ENCODE results near the gene NEMP2. TPM values are rescaled to one million over a fixed set of nuclear protein-coding genes. Genes with fewer than 3 reads are reported as not detected.

Gene NEMP2
- total and polyA plus RNA-seq, 4 donors: 0.67 to 6.1 (median 2.8) TPM

- Histone ChIP-seq H3K9ac (ENCODE audit: low read depth in 1 of 2, low read length in 2 of 2) (no peak overlapping the region), H3K27me3 (ENCODE audit: control insufficient read depth in 4 of 4, insufficient read depth in 4 of 4, low read length in 3 of 4) (no peaks in the 10 kb centered on the region), H3K9me3 (ENCODE audit: control insufficient read depth in 4 of 4, low read length in 3 of 4) (no peaks in the 10 kb centered on the region), H3K4me3 (ENCODE audit: low read depth in 1 of 3, low read length in 3 of 3) (no peak overlapping the region), H3K4me1 (ENCODE audit: control insufficient read depth in 4 of 4, insufficient read depth in 4 of 4, low read length in 3 of 4) (no peaks in the 10 kb centered on the region), H3K27ac (ENCODE audit: low read depth in 1 of 2, low read length in 2 of 2) (no peak overlapping the region), H3K36me3 (ENCODE audit: control insufficient read depth in 4 of 4, insufficient read depth in 3 of 4, low read depth in 1 of 4, low read length in 3 of 4) (no peaks in the 10 kb centered on the region)
- WGBS: 96% methylated on average over 2 of the region's 2 CpGs
- DNase-seq (ENCODE audit: low spot score): no peak
- TF ChIP-seq MAX (IDR thresholded peaks at IDR 0.05): no peak
These were observed 77.3 kb downstream of the NEMP2 start for GRCh38 chr2:190457256-190457655.

GRCh38 chr2:190456833-190457232 is 77.7 kb downstream of the NEMP2 start:
- Histone ChIP-seq H3K4me3 (ENCODE audit: low read depth in 1 of 3, low read length in 3 of 3) (no peak overlapping the region), H3K27ac (ENCODE audit: low read depth in 1 of 2, low read length in 2 of 2) (no peak overlapping the region), H3K9ac (ENCODE audit: low read depth in 1 of 2, low read length in 2 of 2) (no peak overlapping the region), H3K4me1 (ENCODE audit: control insufficient read depth in 4 of 4, insufficient read depth in 4 of 4, low read length in 3 of 4) (no peaks in the 10 kb centered on the region), H3K9me3 (ENCODE audit: control insufficient read depth in 4 of 4, low read length in 3 of 4) (no peaks in the 10 kb centered on the region), H3K36me3 (ENCODE audit: control insufficient read depth in 4 of 4, insufficient read depth in 3 of 4, low read depth in 1 of 4, low read length in 3 of 4) (no peaks in the 10 kb centered on the region), H3K27me3 (ENCODE audit: control insufficient read depth in 4 of 4, insufficient read depth in 4 of 4, low read length in 3 of 4) (no peaks in the 10 kb centered on the region)
- TF ChIP-seq CTCF (IDR thresholded peaks at IDR 0.05; ENCODE audit: low read depth, low read length, missing input control) (no peak), GABPA (IDR thresholded peaks at IDR 0.05 in 1 of 2, conservative IDR thresholded peaks at IDR 0.05 in 1 of 2) (no peak), HNF4G (IDR thresholded peaks at IDR 0.05) (no peak), YY1 (IDR thresholded peaks at IDR 0.05) (no peak), MAX (IDR thresholded peaks at IDR 0.05) (no peak), NR2F2 (IDR thresholded peaks at IDR 0.05) (no peak), HNF4A (conservative IDR thresholded peaks at IDR 0.05) (no peak), SP1 (IDR thresholded peaks at IDR 0.05) (no peak)
- 76% methylated on average over 7 of the region's 7 CpGs for WGBS
- no peak for DNase-seq (ENCODE audit: low spot score)

GRCh38 chr2:190455358-190456095 is 79.0 kb downstream of the NEMP2 start:
- Histone ChIP-seq H3K9me3 (ENCODE audit: control insufficient read depth in 4 of 4, low read length in 3 of 4) (no peaks in the 10 kb centered on the region), H3K4me3 (ENCODE audit: low read depth in 1 of 3, low read length in 3 of 3) (no peak overlapping the region), H3K27ac (ENCODE audit: low read depth in 1 of 2, low read length in 2 of 2) (no peak overlapping the region), H3K4me1 (ENCODE audit: control insufficient read depth in 4 of 4, insufficient read depth in 4 of 4, low read length in 3 of 4) (no peaks in the 10 kb centered on the region), H3K9ac (ENCODE audit: low read depth in 1 of 2, low read length in 2 of 2) (no peak overlapping the region), H3K27me3 (ENCODE audit: control insufficient read depth in 4 of 4, insufficient read depth in 4 of 4, low read length in 3 of 4) (no peaks in the 10 kb centered on the region), H3K36me3 (ENCODE audit: control insufficient read depth in 4 of 4, insufficient read depth in 3 of 4, low read depth in 1 of 4, low read length in 3 of 4) (no peaks in the 10 kb centered on the region)
- no peak for DNase-seq (ENCODE audit: low spot score)
- 89% methylated on average over 7 of the region's 7 CpGs for WGBS
- TF ChIP-seq ATF3 (IDR thresholded peaks at IDR 0.05) (no peak), CTCF (IDR thresholded peaks at IDR 0.05; ENCODE audit: low read depth, low read length, missing input control) (no peak), NR2F2 (IDR thresholded peaks at IDR 0.05) (no peak), TAF1 (conservative IDR thresholded peaks at IDR 0.05) (no peak), REST (IDR thresholded peaks at IDR 0.05) (no peak), RAD21 (IDR thresholded peaks at IDR 0.05) (no peak), SP1 (IDR thresholded peaks at IDR 0.05) (no peak), GABPA (IDR thresholded peaks at IDR 0.05 in 1 of 2, conservative IDR thresholded peaks at IDR 0.05 in 1 of 2) (no peak), MAX (IDR thresholded peaks at IDR 0.05) (no peak), FOXA2 (IDR thresholded peaks at IDR 0.05) (no peak), HNF4A (conservative IDR thresholded peaks at IDR 0.05) (no peak), HNF4G (IDR thresholded peaks at IDR 0.05) (no peak), RXRA (IDR thresholded peaks at IDR 0.05) (no peak), JUND (IDR thresholded peaks at IDR 0.05) (no peak), YY1 (IDR thresholded peaks at IDR 0.05) (no peak), EGR1 (IDR thresholded peaks at IDR 0.05; ENCODE audit: low read depth in 2 of 2) (no peak)
